PC-9 (cell line): Measurements from ENCODE around the gene SH3GL2.

ENCODE experiments used
- EZH2 ChIP-seq: fragments of 200-600 bp; sonication (generic); IDR thresholded peaks from 2 replicates; pipeline ENCODE4 v1.8.0; 2017; ENCODE audit warnings: antibody characterized with exemption, low read depth
- TF ChIP-seq, protein P1 (sequence below): fragments of 200-600 bp; sonication (generic); conservative IDR thresholded peaks from 2 replicates; pipeline ENCODE4 v1.6.1; 2017; ENCODE audit warnings: mixed run types, antibody characterized with exemption, mild to moderate bottlenecking, moderate library complexity

DNA sequence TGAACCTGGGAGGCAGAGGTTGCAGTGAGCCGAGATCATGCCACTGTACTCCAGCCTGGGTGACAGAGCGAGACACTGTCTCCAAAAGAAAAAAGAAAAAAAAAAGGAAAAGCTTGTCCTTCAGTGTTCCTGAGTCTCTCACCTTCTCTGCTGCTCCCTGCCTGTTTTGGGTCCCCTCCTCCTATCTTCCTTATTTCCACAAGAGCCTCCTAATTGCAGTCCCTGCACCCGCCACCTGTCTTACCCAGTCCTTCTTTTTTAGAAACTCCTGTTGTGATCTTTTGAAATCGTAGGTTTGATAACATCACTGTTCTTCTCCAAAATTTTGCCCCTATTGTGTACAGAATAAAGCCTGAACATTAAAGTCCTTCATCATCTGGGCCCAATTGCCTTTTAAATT is 234.9 kb downstream of the SH3GL2 start:
- TF ChIP-seq, protein P1, sequence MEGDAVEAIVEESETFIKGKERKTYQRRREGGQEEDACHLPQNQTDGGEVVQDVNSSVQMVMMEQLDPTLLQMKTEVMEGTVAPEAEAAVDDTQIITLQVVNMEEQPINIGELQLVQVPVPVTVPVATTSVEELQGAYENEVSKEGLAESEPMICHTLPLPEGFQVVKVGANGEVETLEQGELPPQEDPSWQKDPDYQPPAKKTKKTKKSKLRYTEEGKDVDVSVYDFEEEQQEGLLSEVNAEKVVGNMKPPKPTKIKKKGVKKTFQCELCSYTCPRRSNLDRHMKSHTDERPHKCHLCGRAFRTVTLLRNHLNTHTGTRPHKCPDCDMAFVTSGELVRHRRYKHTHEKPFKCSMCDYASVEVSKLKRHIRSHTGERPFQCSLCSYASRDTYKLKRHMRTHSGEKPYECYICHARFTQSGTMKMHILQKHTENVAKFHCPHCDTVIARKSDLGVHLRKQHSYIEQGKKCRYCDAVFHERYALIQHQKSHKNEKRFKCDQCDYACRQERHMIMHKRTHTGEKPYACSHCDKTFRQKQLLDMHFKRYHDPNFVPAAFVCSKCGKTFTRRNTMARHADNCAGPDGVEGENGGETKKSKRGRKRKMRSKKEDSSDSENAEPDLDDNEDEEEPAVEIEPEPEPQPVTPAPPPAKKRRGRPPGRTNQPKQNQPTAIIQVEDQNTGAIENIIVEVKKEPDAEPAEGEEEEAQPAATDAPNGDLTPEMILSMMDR, result no peak
- TF ChIP-seq EZH2, result no peak
